ENCODE results near the gene CDK14.

- TF ChIP-seq REST (IDR thresholded peaks at IDR 0.05) (no peak), CTCF (IDR thresholded peaks at IDR 0.05; ENCODE audit: low read depth, low read length, missing input control) (no peak), TAF1 (conservative IDR thresholded peaks at IDR 0.05) (no peak), HNF4A (conservative IDR thresholded peaks at IDR 0.05) (no peak), ZBTB33 (IDR thresholded peaks at IDR 0.05) (no peak), SP1 (IDR thresholded peaks at IDR 0.05) (no peak), HNF4G (IDR thresholded peaks at IDR 0.05) (no peak)
Measured at GRCh38 chr7:91085175-91085574, 489.1 kb downstream of the CDK14 start.
